Inflammatory macrophage (primary cell): ENCODE data around the gene GAB2.
A peak's percentile ranks its signal among the peaks of the same experiment; 100 is the strongest.

Experiments used
- DNase-seq, 2 donors: peaks; one replicate each; pipeline ENCODE4 v3.0.0-alpha.2; 2020 to 2022

Gene GAB2

GRCh38 chr11:78340530-78340929 lies 77.1 kb downstream of the GAB2 start:
- no peak for DNase-seq

GRCh38 chr11:78339945-78340344 lies 77.7 kb downstream of the GAB2 start:
- DNase-seq = no peak

- no peak for DNase-seq
Measured at GRCh38 chr11:78339483-78339882, 78.1 kb downstream of the GAB2 start.

GRCh38 chr11:78338702-78339101 lies 78.9 kb downstream of the GAB2 start:
- no peak for DNase-seq

GRCh38 chr11:78338138-78338537 lies 79.5 kb downstream of the GAB2 start:
- peak; percentile 62 to 83 for DNase-seq

- no peak for DNase-seq
Measured at GRCh38 chr11:78337554-78337924, 80.1 kb downstream of the GAB2 start.

GRCh38 chr11:78336877-78337553 lies 80.6 kb downstream of the GAB2 start:
- no peak for DNase-seq

- no peak for DNase-seq
Measured at GRCh38 chr11:78334109-78334508, 83.5 kb downstream of the GAB2 start.

GRCh38 chr11:78332872-78333271 lies 84.7 kb downstream of the GAB2 start:
- no peak for DNase-seq

GRCh38 chr11:78332174-78332866 lies 85.3 kb downstream of the GAB2 start:
- DNase-seq = no peak

GRCh38 chr11:78331711-78332110 lies 85.9 kb downstream of the GAB2 start:
- no peak for DNase-seq

- DNase-seq = no peak
Measured at GRCh38 chr11:78330361-78330760, 87.3 kb downstream of the GAB2 start.

- DNase-seq = no peak
Measured at GRCh38 chr11:78327945-78328344, 89.7 kb downstream of the GAB2 start.

GRCh38 chr11:78325274-78325781 lies 92.3 kb downstream of the GAB2 start:
- DNase-seq = peak; percentile 39 to 58

- peak; percentile 27 to 54 for DNase-seq
Measured at GRCh38 chr11:78323363-78323762, 94.3 kb downstream of the GAB2 start.

- no peak for DNase-seq
Measured at GRCh38 chr11:78319453-78319955, 98.1 kb downstream of the GAB2 start.

- no peak for DNase-seq
Measured at GRCh38 chr11:78318321-78319114, 99.1 kb downstream of the GAB2 start.

- no peak for DNase-seq
Measured at GRCh38 chr11:78315724-78316123, 101.9 kb downstream of the GAB2 start.

- DNase-seq = no peak
Measured at GRCh38 chr11:78314762-78315161, 102.9 kb downstream of the GAB2 start.

- peak; percentile 89 to 91 for DNase-seq
Measured at GRCh38 chr11:78313898-78314297, 103.7 kb downstream of the GAB2 start.

- DNase-seq = peak in 1 of 2 donors; percentile 28
Measured at GRCh38 chr11:78313181-78313795, 104.3 kb downstream of the GAB2 start.

- DNase-seq = peak; percentile 35 to 56
Measured at GRCh38 chr11:78312712-78313111, 104.9 kb downstream of the GAB2 start.
